ENCODE measurements around the gene SFT2D3. TPM values are rescaled to one million over a fixed set of nuclear protein-coding genes. Genes with fewer than 3 reads are reported as not detected.

SFT2D3 gene
- total and polyA plus RNA-seq, 4 donors = 2.4 to 4.9 (median 4.7) TPM; not detected in 1

DNA sequence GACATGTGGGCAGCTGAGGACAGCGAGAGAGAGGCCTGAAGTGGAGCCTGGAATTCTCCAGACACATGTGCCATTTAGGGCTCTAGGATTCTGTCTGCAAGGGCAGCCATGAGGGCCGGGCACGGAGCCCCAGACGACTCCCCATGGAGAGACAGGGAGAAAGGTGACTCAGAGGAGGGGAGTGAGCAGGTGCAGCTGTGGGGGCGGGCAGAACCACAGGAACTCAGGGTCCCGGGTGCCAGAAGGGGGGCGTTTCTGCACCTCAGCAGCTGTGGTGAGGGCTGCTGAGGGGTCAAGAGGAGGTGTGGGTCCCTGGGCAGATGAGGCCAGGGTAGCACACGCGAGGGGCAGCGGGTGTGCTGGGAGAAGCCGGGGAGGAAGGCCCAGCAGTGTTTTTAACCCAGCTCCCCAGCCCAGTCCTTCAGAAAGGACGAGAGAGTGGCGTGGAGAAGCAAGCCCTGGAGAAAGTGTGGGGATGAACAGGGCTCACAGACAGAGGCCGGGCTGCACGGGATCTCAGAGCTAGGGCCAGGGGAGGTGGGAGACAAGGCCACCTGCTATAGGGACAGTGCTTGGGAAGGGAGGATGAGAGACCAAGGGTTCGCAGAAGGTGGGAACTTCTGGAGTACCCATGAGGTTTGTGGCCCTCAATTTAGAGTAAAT is 47.7 kb upstream of the SFT2D3 start:
- H3K4me3 ChIP-seq (ENCODE audit: low read depth in 1 of 3, low read length in 3 of 3) = no peak overlapping the region
- DNase-seq (ENCODE audit: low spot score) = no peak
- H3K9ac ChIP-seq (ENCODE audit: low read depth in 1 of 2, low read length in 2 of 2) = no peak overlapping the region
- no peaks in the 10 kb centered on the region for H3K27me3 ChIP-seq (ENCODE audit: control insufficient read depth in 4 of 4, insufficient read depth in 4 of 4, low read length in 3 of 4)
- peaks cover 0 to 14% (median 1%) of the 10 kb centered on the region in 4 donors for H3K36me3 ChIP-seq (ENCODE audit: control insufficient read depth in 4 of 4, insufficient read depth in 3 of 4, low read depth in 1 of 4, low read length in 3 of 4)
- no peak overlapping the region for H3K27ac ChIP-seq (ENCODE audit: low read depth in 1 of 2, low read length in 2 of 2)
- WGBS = 89% methylated on average over 16 of the region's 16 CpGs
- no peaks in the 10 kb centered on the region for H3K9me3 ChIP-seq (ENCODE audit: control insufficient read depth in 4 of 4, low read length in 3 of 4)
- peaks cover 2 to 11% (median 5%) of the 10 kb centered on the region in 4 donors for H3K4me1 ChIP-seq (ENCODE audit: control insufficient read depth in 4 of 4, insufficient read depth in 4 of 4, low read length in 3 of 4)
- TF ChIP-seq RAD21 (IDR thresholded peaks at IDR 0.05) (no peak), YY1 (IDR thresholded peaks at IDR 0.05) (no peak), JUND (IDR thresholded peaks at IDR 0.05) (no peak), HNF4A (conservative IDR thresholded peaks at IDR 0.05) (no peak), EGR1 (IDR thresholded peaks at IDR 0.05; ENCODE audit: low read depth in 2 of 2) (no peak), GABPA (IDR thresholded peaks at IDR 0.05 in 1 of 2, conservative IDR thresholded peaks at IDR 0.05 in 1 of 2) (no peak), HNF4G (IDR thresholded peaks at IDR 0.05) (no peak), FOXA2 (IDR thresholded peaks at IDR 0.05) (no peak), FOXA1 (IDR thresholded peaks at IDR 0.05) (no peak), TAF1 (conservative IDR thresholded peaks at IDR 0.05) (no peak), SP1 (IDR thresholded peaks at IDR 0.05) (no peak), NR2F2 (IDR thresholded peaks at IDR 0.05) (no peak)
- TF ChIP-seq, protein P1, sequence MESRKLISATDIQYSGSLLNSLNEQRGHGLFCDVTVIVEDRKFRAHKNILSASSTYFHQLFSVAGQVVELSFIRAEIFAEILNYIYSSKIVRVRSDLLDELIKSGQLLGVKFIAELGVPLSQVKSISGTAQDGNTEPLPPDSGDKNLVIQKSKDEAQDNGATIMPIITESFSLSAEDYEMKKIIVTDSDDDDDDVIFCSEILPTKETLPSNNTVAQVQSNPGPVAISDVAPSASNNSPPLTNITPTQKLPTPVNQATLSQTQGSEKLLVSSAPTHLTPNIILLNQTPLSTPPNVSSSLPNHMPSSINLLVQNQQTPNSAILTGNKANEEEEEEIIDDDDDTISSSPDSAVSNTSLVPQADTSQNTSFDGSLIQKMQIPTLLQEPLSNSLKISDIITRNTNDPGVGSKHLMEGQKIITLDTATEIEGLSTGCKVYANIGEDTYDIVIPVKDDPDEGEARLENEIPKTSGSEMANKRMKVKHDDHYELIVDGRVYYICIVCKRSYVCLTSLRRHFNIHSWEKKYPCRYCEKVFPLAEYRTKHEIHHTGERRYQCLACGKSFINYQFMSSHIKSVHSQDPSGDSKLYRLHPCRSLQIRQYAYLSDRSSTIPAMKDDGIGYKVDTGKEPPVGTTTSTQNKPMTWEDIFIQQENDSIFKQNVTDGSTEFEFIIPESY (IDR thresholded peaks at IDR 0.05) = no peak
- TF ChIP-seq, protein P2, sequence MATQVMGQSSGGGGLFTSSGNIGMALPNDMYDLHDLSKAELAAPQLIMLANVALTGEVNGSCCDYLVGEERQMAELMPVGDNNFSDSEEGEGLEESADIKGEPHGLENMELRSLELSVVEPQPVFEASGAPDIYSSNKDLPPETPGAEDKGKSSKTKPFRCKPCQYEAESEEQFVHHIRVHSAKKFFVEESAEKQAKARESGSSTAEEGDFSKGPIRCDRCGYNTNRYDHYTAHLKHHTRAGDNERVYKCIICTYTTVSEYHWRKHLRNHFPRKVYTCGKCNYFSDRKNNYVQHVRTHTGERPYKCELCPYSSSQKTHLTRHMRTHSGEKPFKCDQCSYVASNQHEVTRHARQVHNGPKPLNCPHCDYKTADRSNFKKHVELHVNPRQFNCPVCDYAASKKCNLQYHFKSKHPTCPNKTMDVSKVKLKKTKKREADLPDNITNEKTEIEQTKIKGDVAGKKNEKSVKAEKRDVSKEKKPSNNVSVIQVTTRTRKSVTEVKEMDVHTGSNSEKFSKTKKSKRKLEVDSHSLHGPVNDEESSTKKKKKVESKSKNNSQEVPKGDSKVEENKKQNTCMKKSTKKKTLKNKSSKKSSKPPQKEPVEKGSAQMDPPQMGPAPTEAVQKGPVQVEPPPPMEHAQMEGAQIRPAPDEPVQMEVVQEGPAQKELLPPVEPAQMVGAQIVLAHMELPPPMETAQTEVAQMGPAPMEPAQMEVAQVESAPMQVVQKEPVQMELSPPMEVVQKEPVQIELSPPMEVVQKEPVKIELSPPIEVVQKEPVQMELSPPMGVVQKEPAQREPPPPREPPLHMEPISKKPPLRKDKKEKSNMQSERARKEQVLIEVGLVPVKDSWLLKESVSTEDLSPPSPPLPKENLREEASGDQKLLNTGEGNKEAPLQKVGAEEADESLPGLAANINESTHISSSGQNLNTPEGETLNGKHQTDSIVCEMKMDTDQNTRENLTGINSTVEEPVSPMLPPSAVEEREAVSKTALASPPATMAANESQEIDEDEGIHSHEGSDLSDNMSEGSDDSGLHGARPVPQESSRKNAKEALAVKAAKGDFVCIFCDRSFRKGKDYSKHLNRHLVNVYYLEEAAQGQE (IDR thresholded peaks at IDR 0.05) = no peak
- TF ChIP-seq, protein P3, sequence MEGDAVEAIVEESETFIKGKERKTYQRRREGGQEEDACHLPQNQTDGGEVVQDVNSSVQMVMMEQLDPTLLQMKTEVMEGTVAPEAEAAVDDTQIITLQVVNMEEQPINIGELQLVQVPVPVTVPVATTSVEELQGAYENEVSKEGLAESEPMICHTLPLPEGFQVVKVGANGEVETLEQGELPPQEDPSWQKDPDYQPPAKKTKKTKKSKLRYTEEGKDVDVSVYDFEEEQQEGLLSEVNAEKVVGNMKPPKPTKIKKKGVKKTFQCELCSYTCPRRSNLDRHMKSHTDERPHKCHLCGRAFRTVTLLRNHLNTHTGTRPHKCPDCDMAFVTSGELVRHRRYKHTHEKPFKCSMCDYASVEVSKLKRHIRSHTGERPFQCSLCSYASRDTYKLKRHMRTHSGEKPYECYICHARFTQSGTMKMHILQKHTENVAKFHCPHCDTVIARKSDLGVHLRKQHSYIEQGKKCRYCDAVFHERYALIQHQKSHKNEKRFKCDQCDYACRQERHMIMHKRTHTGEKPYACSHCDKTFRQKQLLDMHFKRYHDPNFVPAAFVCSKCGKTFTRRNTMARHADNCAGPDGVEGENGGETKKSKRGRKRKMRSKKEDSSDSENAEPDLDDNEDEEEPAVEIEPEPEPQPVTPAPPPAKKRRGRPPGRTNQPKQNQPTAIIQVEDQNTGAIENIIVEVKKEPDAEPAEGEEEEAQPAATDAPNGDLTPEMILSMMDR (IDR thresholded peaks at IDR 0.05; ENCODE audit: low read depth, low read length, missing input control) = no peak
- TF ChIP-seq, protein P4, sequence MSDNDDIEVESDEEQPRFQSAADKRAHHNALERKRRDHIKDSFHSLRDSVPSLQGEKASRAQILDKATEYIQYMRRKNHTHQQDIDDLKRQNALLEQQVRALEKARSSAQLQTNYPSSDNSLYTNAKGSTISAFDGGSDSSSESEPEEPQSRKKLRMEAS (IDR thresholded peaks at IDR 0.05) = no peak
